ENCODE data around the gene RPP25L. TPM values are rescaled to one million over a fixed set of nuclear protein-coding genes. Genes with fewer than 3 reads are reported as not detected.

RPP25L gene
- total RNA-seq, 1 donor from 2014 or later: 31.4 TPM

- intact Hi-C loops (cut with DNase I): loop anchor here (2.0 kb wide), 1 partner anchor 55 kb away; no protein-coding TSS in a partner anchor
- H3K9me3 ChIP-seq: no peaks in the 10 kb centered on the region
- H3K4me1 ChIP-seq: peaks cover 5% of the 10 kb centered on the region
- no peak overlapping the region for H3K4me3 ChIP-seq
- no peak for DNase-seq (ENCODE audit: extremely low spot score in 2 of 2)
- H3K36me3 ChIP-seq: no peaks in the 10 kb centered on the region
- H3K27ac ChIP-seq: no peak overlapping the region
- no peaks in the 10 kb centered on the region for H3K27me3 ChIP-seq
- TF ChIP-seq POLR2A (IDR thresholded peaks at IDR 0.05) (no peak), POLR2AphosphoS5 (IDR thresholded peaks at IDR 0.05; ENCODE audit: insufficient read depth in 1 of 2, low read depth in 1 of 2) (peak in 1 of 2 donors; percentile 40), CTCF (IDR thresholded peaks at IDR 0.05) (peak; percentile 85 to 92 (median 90))
These were observed 8.2 kb downstream of the RPP25L start for GRCh38 chr9:34603610-34604231.

- Histone ChIP-seq H3K27ac (no peak overlapping the region), H3K9me3 (no peaks in the 10 kb centered on the region), H3K27me3 (no peaks in the 10 kb centered on the region), H3K36me3 (no peaks in the 10 kb centered on the region), H3K4me1 (peaks cover 5% of the 10 kb centered on the region), H3K4me3 (no peak overlapping the region)
- intact Hi-C loops (cut with DNase I): loop anchor here (2.0 kb wide), 1 partner anchor 53 kb away; no protein-coding TSS in a partner anchor
- DNase-seq (ENCODE audit: extremely low spot score in 2 of 2): no peak
- TF ChIP-seq POLR2A (IDR thresholded peaks at IDR 0.05): no peak
- no peak for TF ChIP-seq POLR2AphosphoS5 (IDR thresholded peaks at IDR 0.05; ENCODE audit: insufficient read depth in 1 of 2, low read depth in 1 of 2)
- no peak for TF ChIP-seq CTCF (IDR thresholded peaks at IDR 0.05)
These were observed 9.8 kb downstream of the RPP25L start for GRCh38 chr9:34601937-34602573.

GRCh38 chr9:34600908-34601307 is 11.0 kb downstream of the RPP25L start:
- DNase-seq (ENCODE audit: extremely low spot score in 2 of 2): no peak
- Histone ChIP-seq H3K9me3 (no peaks in the 10 kb centered on the region), H3K36me3 (no peaks in the 10 kb centered on the region), H3K27ac (no peak overlapping the region), H3K4me3 (no peak overlapping the region), H3K4me1 (peaks cover 5% of the 10 kb centered on the region), H3K27me3 (no peaks in the 10 kb centered on the region)
- TF ChIP-seq POLR2AphosphoS5 (IDR thresholded peaks at IDR 0.05; ENCODE audit: insufficient read depth in 1 of 2, low read depth in 1 of 2): no peak
- TF ChIP-seq CTCF (IDR thresholded peaks at IDR 0.05): no peak
- TF ChIP-seq POLR2A (IDR thresholded peaks at IDR 0.05): no peak
- intact Hi-C loops (cut with DNase I): no loop called here

- no peaks in the 10 kb centered on the region for H3K36me3 ChIP-seq
- no peaks in the 10 kb centered on the region for H3K9me3 ChIP-seq
- intact Hi-C loops (cut with DNase I): loop anchor here (10.0 kb wide), 1 partner anchor 195 kb away; no protein-coding TSS in a partner anchor
- H3K4me1 ChIP-seq: peaks cover 5% of the 10 kb centered on the region
- no peak overlapping the region for H3K27ac ChIP-seq
- no peaks in the 10 kb centered on the region for H3K27me3 ChIP-seq
- no peak for TF ChIP-seq POLR2A (IDR thresholded peaks at IDR 0.05)
- TF ChIP-seq CTCF (IDR thresholded peaks at IDR 0.05): no peak
- TF ChIP-seq POLR2AphosphoS5 (IDR thresholded peaks at IDR 0.05; ENCODE audit: insufficient read depth in 1 of 2, low read depth in 1 of 2): no peak
- no peak overlapping the region for H3K4me3 ChIP-seq
- no peak for DNase-seq (ENCODE audit: extremely low spot score in 2 of 2)
These were observed 12.4 kb downstream of the RPP25L start for GRCh38 chr9:34599546-34599945.

GRCh38 chr9:34594177-34594576 is 17.7 kb downstream of the RPP25L start:
- H3K4me3 ChIP-seq: no peak overlapping the region
- intact Hi-C loops (cut with DNase I): loop anchor here (5.0 to 10.0 kb wide), 2 partner anchors 47 to 189 kb away; no protein-coding TSS in a partner anchor
- no peaks in the 10 kb centered on the region for H3K27me3 ChIP-seq
- H3K36me3 ChIP-seq: no peaks in the 10 kb centered on the region
- H3K9me3 ChIP-seq: no peaks in the 10 kb centered on the region
- no peak for TF ChIP-seq POLR2A (IDR thresholded peaks at IDR 0.05)
- TF ChIP-seq POLR2AphosphoS5 (IDR thresholded peaks at IDR 0.05; ENCODE audit: insufficient read depth in 1 of 2, low read depth in 1 of 2): peak in 1 of 2 donors; percentile 63
- H3K4me1 ChIP-seq: peaks cover 48% of the 10 kb centered on the region
- peak overlapping the region; percentile 84 for H3K27ac ChIP-seq
- no peak for DNase-seq (ENCODE audit: extremely low spot score in 2 of 2)
